ENCODE data around the gene NCOR2. TPM values are rescaled to one million over a fixed set of nuclear protein-coding genes. Genes with fewer than 3 reads are reported as not detected.

Gene NCOR2
- total RNA-seq, 1 donor from 2014 or later: 134 TPM

DNA sequence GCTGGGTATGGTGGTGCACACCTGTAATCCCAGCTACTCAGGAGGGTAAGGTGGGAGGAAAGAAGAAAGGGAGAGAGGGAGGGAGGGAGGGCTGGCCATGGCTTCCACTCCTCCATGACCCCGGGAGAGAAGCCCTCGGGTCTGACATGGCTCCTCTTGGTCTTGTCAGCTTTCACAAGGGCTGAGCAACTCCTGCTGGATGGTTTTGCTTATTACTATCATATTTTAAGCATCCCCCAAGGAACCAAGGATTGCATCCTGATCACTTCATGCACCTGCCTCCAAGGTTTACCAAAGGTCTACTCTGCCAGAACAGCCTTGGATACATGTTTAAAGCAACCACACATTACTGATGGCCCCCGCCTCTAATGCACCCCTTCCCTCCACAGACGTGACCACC, 28.0 kb upstream of the NCOR2 start:
- Histone ChIP-seq H3K4me3 (no peak overlapping the region), H3K27me3 (no peaks in the 10 kb centered on the region), H3K27ac (no peak overlapping the region), H3K4me1 (no peaks in the 10 kb centered on the region), H3K36me3 (no peaks in the 10 kb centered on the region), H3K9me3 (no peaks in the 10 kb centered on the region)
- TF ChIP-seq, protein P1, sequence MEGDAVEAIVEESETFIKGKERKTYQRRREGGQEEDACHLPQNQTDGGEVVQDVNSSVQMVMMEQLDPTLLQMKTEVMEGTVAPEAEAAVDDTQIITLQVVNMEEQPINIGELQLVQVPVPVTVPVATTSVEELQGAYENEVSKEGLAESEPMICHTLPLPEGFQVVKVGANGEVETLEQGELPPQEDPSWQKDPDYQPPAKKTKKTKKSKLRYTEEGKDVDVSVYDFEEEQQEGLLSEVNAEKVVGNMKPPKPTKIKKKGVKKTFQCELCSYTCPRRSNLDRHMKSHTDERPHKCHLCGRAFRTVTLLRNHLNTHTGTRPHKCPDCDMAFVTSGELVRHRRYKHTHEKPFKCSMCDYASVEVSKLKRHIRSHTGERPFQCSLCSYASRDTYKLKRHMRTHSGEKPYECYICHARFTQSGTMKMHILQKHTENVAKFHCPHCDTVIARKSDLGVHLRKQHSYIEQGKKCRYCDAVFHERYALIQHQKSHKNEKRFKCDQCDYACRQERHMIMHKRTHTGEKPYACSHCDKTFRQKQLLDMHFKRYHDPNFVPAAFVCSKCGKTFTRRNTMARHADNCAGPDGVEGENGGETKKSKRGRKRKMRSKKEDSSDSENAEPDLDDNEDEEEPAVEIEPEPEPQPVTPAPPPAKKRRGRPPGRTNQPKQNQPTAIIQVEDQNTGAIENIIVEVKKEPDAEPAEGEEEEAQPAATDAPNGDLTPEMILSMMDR (IDR thresholded peaks at IDR 0.05): no peak
- DNase-seq (ENCODE audit: low spot score in 2 of 2): no peak
- intact Hi-C loops (cut with DNase I): no loop called here

DNA sequence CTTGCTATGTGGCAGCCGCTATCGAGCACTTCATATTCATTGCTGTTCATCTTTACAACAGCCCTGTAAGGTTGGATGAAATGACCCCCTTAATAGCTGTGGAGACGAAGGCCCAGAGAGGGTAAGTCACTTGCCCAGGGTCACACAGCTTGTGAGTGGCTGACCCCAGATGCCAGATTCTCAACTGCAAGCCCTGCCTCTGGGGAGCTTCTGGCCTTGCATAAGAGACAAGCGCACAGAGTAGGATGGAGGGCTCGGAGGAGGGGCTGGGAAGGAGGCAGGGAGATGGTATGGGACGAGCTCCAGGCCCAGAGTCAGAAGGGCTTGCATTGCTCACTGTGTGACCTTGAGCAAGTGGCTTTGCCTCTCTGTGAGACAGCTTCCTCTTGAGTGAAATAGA, 27.4 kb upstream of the NCOR2 start:
- H3K4me3 ChIP-seq: no peak overlapping the region
- no peak for DNase-seq (ENCODE audit: low spot score in 2 of 2)
- no peaks in the 10 kb centered on the region for H3K36me3 ChIP-seq
- H3K9me3 ChIP-seq: no peaks in the 10 kb centered on the region
- intact Hi-C loops (cut with DNase I): no loop called here
- H3K27ac ChIP-seq: no peak overlapping the region
- TF ChIP-seq, protein P1 (IDR thresholded peaks at IDR 0.05): no peak
- H3K27me3 ChIP-seq: no peaks in the 10 kb centered on the region
- no peaks in the 10 kb centered on the region for H3K4me1 ChIP-seq

DNA sequence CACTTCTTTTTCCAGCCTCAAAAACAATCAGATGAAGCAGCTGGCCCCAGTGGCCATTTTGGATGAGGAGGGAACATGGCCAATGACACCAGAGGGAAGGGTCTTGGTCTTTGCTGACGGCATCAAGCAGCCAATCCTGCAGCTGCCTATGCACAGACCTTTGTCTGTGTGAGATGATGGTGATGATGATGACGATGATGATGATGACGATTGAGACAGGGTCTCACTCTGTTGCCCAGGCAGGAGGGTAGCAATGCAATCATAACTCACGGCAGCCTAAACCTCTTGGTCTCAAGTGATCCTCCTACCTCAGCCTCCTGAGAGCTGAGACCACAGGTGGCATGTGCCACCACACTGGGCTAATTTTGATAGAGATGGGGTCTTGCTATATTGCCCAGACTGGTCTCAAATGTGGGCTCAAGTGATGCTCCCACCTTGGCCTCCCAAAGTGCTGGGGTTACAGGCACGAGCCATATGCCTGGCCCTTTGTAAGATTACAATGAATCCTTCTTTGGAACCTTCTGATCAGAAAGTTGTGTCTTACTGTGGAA, 26.5 kb upstream of the NCOR2 start:
- Histone ChIP-seq H3K4me3 (no peak overlapping the region), H3K4me1 (no peaks in the 10 kb centered on the region), H3K27me3 (no peaks in the 10 kb centered on the region), H3K27ac (no peak overlapping the region), H3K9me3 (no peaks in the 10 kb centered on the region), H3K36me3 (no peaks in the 10 kb centered on the region)
- no peak for DNase-seq (ENCODE audit: low spot score in 2 of 2)
- intact Hi-C loops (cut with DNase I): no loop called here
- TF ChIP-seq, protein P1 (IDR thresholded peaks at IDR 0.05): no peak

DNA sequence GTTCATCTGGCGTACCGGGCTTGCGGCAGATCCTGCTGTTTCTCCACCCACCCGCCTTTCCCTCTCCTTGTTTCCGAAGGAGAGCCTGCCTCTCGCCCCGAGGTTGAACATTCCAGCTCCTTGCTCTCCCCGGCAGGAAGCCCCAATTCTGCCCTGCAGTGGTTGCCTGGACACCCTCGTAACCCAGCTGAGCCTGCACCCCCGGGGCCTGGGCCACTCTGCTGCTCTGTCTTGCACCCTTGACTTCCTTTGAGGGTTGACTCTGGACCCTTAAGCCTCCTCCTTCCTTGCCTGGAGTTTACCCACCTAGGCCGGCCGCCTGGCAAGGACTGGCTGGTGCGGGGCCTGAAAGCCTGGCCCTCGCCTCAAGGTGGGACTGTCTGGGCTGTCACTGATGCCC, 25.8 kb upstream of the NCOR2 start:
- intact Hi-C loops (cut with DNase I): no loop called here
- DNase-seq (ENCODE audit: low spot score in 2 of 2): no peak
- no peaks in the 10 kb centered on the region for H3K4me1 ChIP-seq
- no peaks in the 10 kb centered on the region for H3K9me3 ChIP-seq
- H3K36me3 ChIP-seq: no peaks in the 10 kb centered on the region
- no peaks in the 10 kb centered on the region for H3K27me3 ChIP-seq
- no peak overlapping the region for H3K4me3 ChIP-seq
- TF ChIP-seq, protein P1 (IDR thresholded peaks at IDR 0.05): no peak
- H3K27ac ChIP-seq: no peak overlapping the region

DNA sequence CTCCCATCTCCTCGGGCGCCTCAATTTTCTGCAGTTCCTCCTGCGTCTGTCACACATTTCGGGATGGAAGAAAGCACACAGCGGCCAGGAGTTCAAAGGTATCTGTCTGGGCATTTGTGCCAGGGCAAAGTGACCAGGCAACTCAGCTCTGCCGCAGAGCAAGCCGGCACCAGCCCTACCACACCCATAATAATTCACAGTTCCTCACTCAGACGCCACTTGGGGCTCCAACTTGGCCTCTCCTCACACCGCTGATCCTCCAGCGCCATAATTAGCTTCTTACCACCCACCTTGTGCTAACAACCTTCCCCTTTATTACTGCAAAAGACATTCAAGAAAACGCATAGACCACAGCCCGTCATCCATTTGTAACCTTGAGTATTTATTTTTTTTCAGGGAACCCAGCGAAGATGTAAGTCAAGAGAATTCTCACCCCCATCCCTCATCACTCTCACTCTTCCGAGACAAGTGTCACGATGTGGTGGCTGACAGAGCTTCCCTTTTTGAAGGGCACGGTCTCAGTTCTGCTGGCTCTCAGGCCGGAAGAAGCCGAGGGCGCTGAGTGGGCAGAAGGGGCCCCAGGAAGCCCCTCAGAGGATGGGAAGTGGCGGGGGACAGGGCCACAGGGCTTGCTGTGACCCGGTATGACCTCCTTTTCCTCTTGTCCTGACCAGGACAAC, 25.2 kb upstream of the NCOR2 start:
- H3K27me3 ChIP-seq: no peaks in the 10 kb centered on the region
- no peak overlapping the region for H3K4me3 ChIP-seq
- no peaks in the 10 kb centered on the region for H3K36me3 ChIP-seq
- no peak for DNase-seq (ENCODE audit: low spot score in 2 of 2)
- no peaks in the 10 kb centered on the region for H3K9me3 ChIP-seq
- H3K27ac ChIP-seq: no peak overlapping the region
- no peaks in the 10 kb centered on the region for H3K4me1 ChIP-seq
- intact Hi-C loops (cut with DNase I): no loop called here
- TF ChIP-seq, protein P1 (IDR thresholded peaks at IDR 0.05): no peak

Measured in ascending aorta (tissue), 2 donors.